Measurements from ENCODE around the gene SUPT3H.

Gene SUPT3H

GRCh38 chr6:45387236-45387635 is 9.5 kb upstream of the SUPT3H start:
- TF ChIP-seq CTCF (IDR thresholded peaks at IDR 0.05; ENCODE audit: insufficient read depth, missing control alignments), result no peak
- no peak for DNase-seq (ENCODE audit: insufficient read length, low spot score)
- no peak for FAIRE-seq

- DNase-seq (ENCODE audit: insufficient read length, low spot score) (no peak), FAIRE-seq (no peak)
- no peak for TF ChIP-seq CTCF (IDR thresholded peaks at IDR 0.05; ENCODE audit: insufficient read depth, missing control alignments)
These were observed 8.8 kb upstream of the SUPT3H start for GRCh38 chr6:45386501-45386900.

GRCh38 chr6:45382391-45382790 is 4.7 kb upstream of the SUPT3H start:
- FAIRE-seq (no peak), DNase-seq (ENCODE audit: insufficient read length, low spot score) (no peak)
- TF ChIP-seq CTCF (IDR thresholded peaks at IDR 0.05; ENCODE audit: insufficient read depth, missing control alignments), result no peak

- FAIRE-seq (no peak), DNase-seq (ENCODE audit: insufficient read length, low spot score) (no peak)
- no peak for TF ChIP-seq CTCF (IDR thresholded peaks at IDR 0.05; ENCODE audit: insufficient read depth, missing control alignments)
These were observed 696 bp upstream of the SUPT3H start for GRCh38 chr6:45378334-45378926.

GRCh38 chr6:45377043-45377553 is 636 bp downstream of the SUPT3H start:
- TF ChIP-seq CTCF (IDR thresholded peaks at IDR 0.05; ENCODE audit: insufficient read depth, missing control alignments), result no peak
- FAIRE-seq (no peak), DNase-seq (ENCODE audit: insufficient read length, low spot score) (no peak)

- FAIRE-seq, result no peak
- TF ChIP-seq CTCF (IDR thresholded peaks at IDR 0.05; ENCODE audit: insufficient read depth, missing control alignments), result no peak
- DNase-seq (ENCODE audit: insufficient read length, low spot score), result no peak
These were observed 1.3 kb downstream of the SUPT3H start for GRCh38 chr6:45376310-45377042.

- no peak for TF ChIP-seq CTCF (IDR thresholded peaks at IDR 0.05; ENCODE audit: insufficient read depth, missing control alignments)
- FAIRE-seq (no peak), DNase-seq (ENCODE audit: insufficient read length, low spot score) (no peak)
These were observed 2.3 kb downstream of the SUPT3H start for GRCh38 chr6:45375449-45375848.
